ENCODE results near the gene SUSD3.

The SUSD3 gene

DNA sequence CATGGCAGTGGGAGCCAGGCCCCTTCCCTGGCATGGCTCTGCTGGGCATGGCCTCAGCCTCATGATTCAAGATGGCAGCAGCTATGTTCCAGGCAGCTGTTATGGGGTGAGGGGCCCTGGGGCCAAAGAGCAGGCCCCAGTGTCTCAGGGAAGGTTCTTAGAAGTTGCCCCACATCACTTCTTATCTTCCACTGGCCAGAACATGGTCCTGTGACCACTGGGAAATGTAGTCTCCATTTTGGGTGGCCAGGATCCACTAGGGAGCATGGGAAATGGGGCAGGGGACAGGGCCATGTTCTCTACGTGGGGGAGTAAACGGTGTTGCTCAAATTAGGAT lies 18.3 kb downstream of the SUSD3 start:
- Histone ChIP-seq H4K20me1 (ENCODE audit: control insufficient read depth, insufficient read depth, low read depth, low read length) (peaks cover 4% of the 10 kb centered on the region; the same call in 1 of the 2 replicates), H3K9me2 (replicated peaks; ENCODE audit: control insufficient read depth, low read length) (no peaks in the 10 kb centered on the region), H3K27ac (ENCODE audit: low read depth, low read length) (no peak overlapping the region), H3K27me3 (ENCODE audit: control insufficient read depth, low read length) (no peaks in the 10 kb centered on the region), H3K4me3 (ENCODE audit: low read length) (no peak overlapping the region), H3K4me1 (ENCODE audit: control insufficient read depth, low read length) (peaks cover 12% of the 10 kb centered on the region), H3K4me2 (ENCODE audit: low read length) (no peak overlapping the region), H3K36me3 (ENCODE audit: control insufficient read depth, low read length) (peaks cover 54% of the 10 kb centered on the region), H3K79me2 (ENCODE audit: control insufficient read depth, low read length) (peaks cover 12% of the 10 kb centered on the region), H3K9me3 (ENCODE audit: control insufficient read depth, insufficient read depth, low read length) (no peaks in the 10 kb centered on the region), H3F3A (ENCODE audit: control insufficient read depth, insufficient read depth) (no peaks in the 10 kb centered on the region)
- TF ChIP-seq, protein P1, sequence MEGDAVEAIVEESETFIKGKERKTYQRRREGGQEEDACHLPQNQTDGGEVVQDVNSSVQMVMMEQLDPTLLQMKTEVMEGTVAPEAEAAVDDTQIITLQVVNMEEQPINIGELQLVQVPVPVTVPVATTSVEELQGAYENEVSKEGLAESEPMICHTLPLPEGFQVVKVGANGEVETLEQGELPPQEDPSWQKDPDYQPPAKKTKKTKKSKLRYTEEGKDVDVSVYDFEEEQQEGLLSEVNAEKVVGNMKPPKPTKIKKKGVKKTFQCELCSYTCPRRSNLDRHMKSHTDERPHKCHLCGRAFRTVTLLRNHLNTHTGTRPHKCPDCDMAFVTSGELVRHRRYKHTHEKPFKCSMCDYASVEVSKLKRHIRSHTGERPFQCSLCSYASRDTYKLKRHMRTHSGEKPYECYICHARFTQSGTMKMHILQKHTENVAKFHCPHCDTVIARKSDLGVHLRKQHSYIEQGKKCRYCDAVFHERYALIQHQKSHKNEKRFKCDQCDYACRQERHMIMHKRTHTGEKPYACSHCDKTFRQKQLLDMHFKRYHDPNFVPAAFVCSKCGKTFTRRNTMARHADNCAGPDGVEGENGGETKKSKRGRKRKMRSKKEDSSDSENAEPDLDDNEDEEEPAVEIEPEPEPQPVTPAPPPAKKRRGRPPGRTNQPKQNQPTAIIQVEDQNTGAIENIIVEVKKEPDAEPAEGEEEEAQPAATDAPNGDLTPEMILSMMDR (IDR thresholded peaks at IDR 0.05; ENCODE audit: low read depth, low read length, poor library complexity, severe bottlenecking): no peak
- no peak for TF ChIP-seq EZH2phosphoT487 (IDR thresholded peaks at IDR 0.05; ENCODE audit: borderline replicate concordance, low read length)

DNA sequence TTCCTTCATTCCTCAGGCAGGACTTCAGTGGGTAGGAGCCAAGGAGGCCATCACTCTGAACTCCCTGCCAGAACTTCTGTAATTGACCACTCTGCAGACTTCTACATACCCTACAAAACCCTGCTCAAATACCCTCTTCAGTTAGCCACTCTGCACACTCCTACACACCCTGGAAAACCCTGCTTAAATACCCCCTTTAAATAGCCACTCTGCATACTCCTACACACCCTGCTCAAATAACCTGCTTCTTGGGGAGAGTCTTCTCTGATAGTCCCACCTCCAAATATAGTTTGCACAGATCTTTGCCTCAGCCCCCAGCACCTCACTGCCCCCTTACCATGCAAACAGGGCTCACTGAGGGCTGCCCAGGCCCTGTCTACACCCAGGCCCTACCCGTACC lies 18.9 kb downstream of the SUSD3 start:
- H4K20me1 ChIP-seq (ENCODE audit: control insufficient read depth, insufficient read depth, low read depth, low read length): no peaks in the 10 kb centered on the region
- no peaks in the 10 kb centered on the region for H3K27me3 ChIP-seq (ENCODE audit: control insufficient read depth, low read length)

DNA sequence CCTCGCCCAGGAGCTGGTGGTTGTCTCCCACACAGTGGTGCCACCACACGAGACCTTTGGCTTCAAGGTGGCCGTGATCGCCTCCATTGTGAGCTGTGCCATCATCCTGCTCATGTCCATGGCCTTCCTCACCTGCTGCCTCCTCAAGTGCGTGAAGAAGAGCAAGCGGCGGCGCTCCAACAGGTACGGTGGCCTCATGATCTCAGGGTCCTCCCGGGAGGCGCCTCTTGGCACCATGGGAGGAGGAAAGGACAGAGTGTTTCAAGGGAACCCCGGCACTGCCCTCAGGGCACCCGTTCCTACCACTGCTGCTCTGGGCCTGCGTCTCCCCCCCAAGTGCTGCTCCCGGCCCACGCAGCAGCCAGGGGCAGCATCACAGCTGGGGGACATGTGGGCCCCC lies 19.3 kb downstream of the SUSD3 start:
- Histone ChIP-seq H3K79me2 (ENCODE audit: control insufficient read depth, low read length) (peaks cover 3% of the 10 kb centered on the region; the same call in 1 of the 2 replicates), H3K27ac (ENCODE audit: low read depth, low read length) (no peak overlapping the region), H3K9me2 (replicated peaks; ENCODE audit: control insufficient read depth, low read length) (no peaks in the 10 kb centered on the region), H3K27me3 (ENCODE audit: control insufficient read depth, low read length) (no peaks in the 10 kb centered on the region), H4K20me1 (ENCODE audit: control insufficient read depth, insufficient read depth, low read depth, low read length) (no peaks in the 10 kb centered on the region), H3K36me3 (ENCODE audit: control insufficient read depth, low read length) (peaks cover 52% of the 10 kb centered on the region), H3K4me2 (ENCODE audit: low read length) (no peak overlapping the region), H3F3A (ENCODE audit: control insufficient read depth, insufficient read depth) (no peaks in the 10 kb centered on the region), H3K4me3 (ENCODE audit: low read length) (no peak overlapping the region), H3K4me1 (ENCODE audit: control insufficient read depth, low read length) (peaks cover 2% of the 10 kb centered on the region; the same call in 1 of the 2 replicates), H3K9me3 (ENCODE audit: control insufficient read depth, insufficient read depth, low read length) (no peaks in the 10 kb centered on the region)
- no peak for TF ChIP-seq EZH2phosphoT487 (IDR thresholded peaks at IDR 0.05; ENCODE audit: borderline replicate concordance, low read length)
- TF ChIP-seq, protein P1 (IDR thresholded peaks at IDR 0.05; ENCODE audit: low read depth, low read length, poor library complexity, severe bottlenecking): no peak

More for the DNA sequence above, 18.9 kb downstream of the SUSD3 start:
- Histone ChIP-seq H3K4me3 (ENCODE audit: low read length) (no peak overlapping the region), H3K36me3 (ENCODE audit: control insufficient read depth, low read length) (peaks cover 51% of the 10 kb centered on the region), H3K27ac (ENCODE audit: low read depth, low read length) (no peak overlapping the region), H3K79me2 (ENCODE audit: control insufficient read depth, low read length) (peaks cover 6% of the 10 kb centered on the region), H3F3A (ENCODE audit: control insufficient read depth, insufficient read depth) (no peaks in the 10 kb centered on the region), H3K9me3 (ENCODE audit: control insufficient read depth, insufficient read depth, low read length) (no peaks in the 10 kb centered on the region), H3K4me1 (ENCODE audit: control insufficient read depth, low read length) (peaks cover 6% of the 10 kb centered on the region), H3K9me2 (replicated peaks; ENCODE audit: control insufficient read depth, low read length) (no peaks in the 10 kb centered on the region), H3K4me2 (ENCODE audit: low read length) (no peak overlapping the region)
- TF ChIP-seq, protein P1 (IDR thresholded peaks at IDR 0.05; ENCODE audit: low read depth, low read length, poor library complexity, severe bottlenecking): no peak
- TF ChIP-seq EZH2phosphoT487 (IDR thresholded peaks at IDR 0.05; ENCODE audit: borderline replicate concordance, low read length): no peak
